ENCODE data around the gene MOB3A.

- TF ChIP-seq CTCF (IDR thresholded peaks at IDR 0.05; ENCODE audit: poor library complexity) = no peak
- TF ChIP-seq EZH2phosphoT487 (IDR thresholded peaks at IDR 0.05; ENCODE audit: low read depth, severe bottlenecking, unreplicated experiment) = no peak
Measured at GRCh38 chr19:2048104-2048958, 47.8 kb downstream of the MOB3A start.
